HEK293 (cell line): Measurements from ENCODE around the gene SEMA3F.

Source experiments
- CTCF ChIA-PET: fragments of 350-600 bp; formaldehyde crosslinking; extraction: SDS; loops from one replicate; lab custom pipeline; 2021; ENCODE audit warnings: antibody characterized with exemption; lab: Yijun Ruan, JAX
- POLR2A ChIA-PET: fragments of 300-600 bp; formaldehyde crosslinking; extraction: SDS; loops from one replicate; lab custom pipeline; 2020; ENCODE audit warnings: antibody characterized with exemption, inconsistent platforms; lab: Yijun Ruan, JAX
- H3K27ac ChIP-seq: fragments of 200-500 bp; sonication (Bioruptor generic); 2 replicates; pipeline ENCODE4 v1.5.1; 2014; ENCODE audit warnings: low read depth, low read length, control low read depth, inconsistent platforms; ENCODE audit errors: extremely low read depth
- H3K36me3 ChIP-seq, 2 experiments: fragments of 200-500 bp in 1 of 2; sonication (Bioruptor generic) in 1 of 2; 1 replicate in 1 of 2; 2 replicates in 1 of 2; pipeline ENCODE4 v1.5.1; 2014 to 2017; ENCODE audit warnings: inconsistent platforms in 2 of 2, low read length in 2 of 2; ENCODE audit not compliant: control insufficient read depth in 2 of 2, insufficient read depth in 1 of 2
- H3K4me1 ChIP-seq: fragments of 200-500 bp; sonication (Bioruptor generic); 2 replicates; pipeline ENCODE4 v1.5.1; 2014; ENCODE audit warnings: mild to moderate bottlenecking, low read length, inconsistent platforms; ENCODE audit not compliant: control insufficient read depth, insufficient read depth
- H3K4me3 ChIP-seq: 2 replicates; pipeline ENCODE4 v1.5.1; 2011; ENCODE audit warnings: low read depth, mild to moderate bottlenecking, control low read depth, low read length, moderate library complexity
- H3K9me3 ChIP-seq: fragments of 200-500 bp; sonication (Bioruptor generic); 2 replicates; pipeline ENCODE4 v1.5.1; 2014; ENCODE audit warnings: low read depth, low read length, inconsistent platforms; ENCODE audit not compliant: control insufficient read depth, insufficient read depth
- EGR2 ChIP-seq: fragments of 450-650 bp; formaldehyde crosslinking; IDR thresholded peaks from 2 replicates; pipeline ENCODE4 v1.5.1; 2016; ENCODE audit warnings: low read depth, missing biosample characterization, missing genetic modification characterization
- GLIS1 ChIP-seq: fragments of 450-650 bp; formaldehyde crosslinking; IDR thresholded peaks from 2 replicates; pipeline ENCODE4 v1.5.1; 2016; ENCODE audit warnings: missing biosample characterization, missing genetic modification characterization
- GLIS2 ChIP-seq: fragments of 450-650 bp; formaldehyde crosslinking; IDR thresholded peaks from 2 replicates; pipeline ENCODE4 v1.5.1; 2016; ENCODE audit warnings: missing biosample characterization, missing genetic modification characterization
- HIC1 ChIP-seq: fragments of 450-650 bp; formaldehyde crosslinking; IDR thresholded peaks from 2 replicates; pipeline ENCODE4 v1.5.1; 2016; ENCODE audit warnings: missing biosample characterization, missing genetic modification characterization
- SP2 ChIP-seq: fragments of 450-650 bp; formaldehyde crosslinking; IDR thresholded peaks from 2 replicates; pipeline ENCODE4 v1.5.1; 2016; ENCODE audit warnings: missing biosample characterization, missing genetic modification characterization
- SP3 ChIP-seq: fragments of 450-650 bp; formaldehyde crosslinking; IDR thresholded peaks from 2 replicates; pipeline ENCODE4 v1.5.1; 2016; ENCODE audit warnings: missing biosample characterization, missing genetic modification characterization
- ZBTB10 ChIP-seq: fragments of 450-650 bp; formaldehyde crosslinking; IDR thresholded peaks from 2 replicates; pipeline ENCODE4 v1.5.1; 2016; ENCODE audit warnings: missing biosample characterization, missing genetic modification characterization
- ZBTB20 ChIP-seq: fragments of 450-650 bp; formaldehyde crosslinking; IDR thresholded peaks from 2 replicates; pipeline ENCODE4 v1.5.1; 2016; ENCODE audit warnings: missing biosample characterization, missing genetic modification characterization
- ZBTB8A ChIP-seq: fragments of 450-650 bp; formaldehyde crosslinking; IDR thresholded peaks from 2 replicates; pipeline ENCODE4 v1.5.1; 2016; ENCODE audit warnings: missing biosample characterization, missing genetic modification characterization
- ZFHX2 ChIP-seq: fragments of 450-650 bp; formaldehyde crosslinking; conservative IDR thresholded peaks from 2 replicates; pipeline ENCODE4 v1.5.1; 2016; ENCODE audit warnings: missing biosample characterization, missing genetic modification characterization
- ZNF138 ChIP-seq: fragments of 450-650 bp; formaldehyde crosslinking; IDR thresholded peaks from 2 replicates; pipeline ENCODE4 v1.5.1; 2016; ENCODE audit warnings: missing biosample characterization, missing genetic modification characterization, borderline replicate concordance
- ZNF274 ChIP-seq, 2 experiments: fragments of 200-500 bp in 1 of 2; fragments of 450-650 bp in 1 of 2; sonication (Bioruptor generic) in 1 of 2; formaldehyde crosslinking in 1 of 2; IDR thresholded peaks; 2 replicates each; pipeline versions ENCODE4 v1.5.1 to v1.6.1; 2014 to 2016; ENCODE audit warnings: borderline replicate concordance in 1 of 2, inconsistent platforms in 1 of 2, low read length in 1 of 2, missing biosample characterization in 1 of 2, missing genetic modification characterization in 1 of 2
- ZNF341 ChIP-seq: fragments of 450-650 bp; formaldehyde crosslinking; IDR thresholded peaks from 2 replicates; pipeline ENCODE4; 2016; ENCODE audit warnings: low read depth, missing biosample characterization, missing genetic modification characterization
- ZNF354C ChIP-seq: fragments of 450-650 bp; formaldehyde crosslinking; IDR thresholded peaks from 2 replicates; pipeline ENCODE4 v1.5.1; 2016; ENCODE audit warnings: missing biosample characterization, missing genetic modification characterization, low read depth, borderline replicate concordance
- ZNF366 ChIP-seq: fragments of 450-650 bp; formaldehyde crosslinking; conservative IDR thresholded peaks from 2 replicates; pipeline ENCODE4 v1.5.1; 2016; ENCODE audit warnings: missing biosample characterization, missing genetic modification characterization
- ZNF600 ChIP-seq: fragments of 450-650 bp; formaldehyde crosslinking; IDR thresholded peaks from 2 replicates; pipeline ENCODE4 v1.5.1; 2016; ENCODE audit warnings: missing biosample characterization, missing genetic modification characterization
- ZNF623 ChIP-seq: fragments of 450-650 bp; formaldehyde crosslinking; IDR thresholded peaks from 2 replicates; pipeline ENCODE4 v1.5.1; 2016; ENCODE audit warnings: missing biosample characterization, missing genetic modification characterization
- ZNF768 ChIP-seq: fragments of 450-650 bp; formaldehyde crosslinking; IDR thresholded peaks from 2 replicates; pipeline ENCODE4 v1.5.1; 2018; ENCODE audit warnings: missing biosample characterization, mild to moderate bottlenecking, missing genetic modification characterization
- TF ChIP-seq, protein P1 (sequence below): fragments of 450-650 bp; formaldehyde crosslinking; IDR thresholded peaks from 2 replicates; pipeline ENCODE4 v1.5.1; 2016; ENCODE audit warnings: missing biosample characterization, missing genetic modification characterization
- TF ChIP-seq, protein P2 (sequence below): fragments of 450-650 bp; formaldehyde crosslinking; IDR thresholded peaks from 2 replicates; pipeline ENCODE4 v1.5.1; 2017; ENCODE audit warnings: missing biosample characterization, missing genetic modification characterization

SEMA3F gene

DNA sequence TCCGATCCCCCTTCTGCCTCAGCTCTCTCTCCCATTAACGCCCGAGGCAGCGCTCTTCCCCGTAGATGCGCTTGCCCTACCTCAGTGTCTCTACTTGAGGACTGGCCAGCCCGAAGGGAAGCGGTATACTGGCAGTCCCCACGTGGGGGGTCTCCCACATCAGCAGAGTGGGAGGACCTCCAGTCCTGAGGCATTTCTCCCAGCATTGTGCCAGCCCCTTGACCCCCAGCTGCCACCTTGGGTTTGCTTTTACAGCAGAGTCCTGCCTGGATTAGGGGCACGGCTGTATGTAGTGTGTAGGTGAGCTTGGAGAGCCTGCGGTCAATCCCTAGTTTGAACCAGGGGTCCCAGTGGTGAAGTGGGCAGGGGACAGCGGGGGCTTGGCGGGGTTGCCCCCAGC, 767 bp downstream of the SEMA3F start:
- no peak overlapping the region for H3K27ac ChIP-seq
- POLR2A ChIA-PET = no interaction called here
- no peaks in the 10 kb centered on the region for H3K9me3 ChIP-seq
- H3K4me1 ChIP-seq = 0 out of 2 replicates have a peak, but pooled peaks cover 3% of the 10 kb centered on the region
- peaks cover 0 to 15% of the 10 kb centered on the region in 2 experiments; a peak in 1 of 3 replicates for H3K36me3 ChIP-seq
- TF ChIP-seq, protein P1, sequence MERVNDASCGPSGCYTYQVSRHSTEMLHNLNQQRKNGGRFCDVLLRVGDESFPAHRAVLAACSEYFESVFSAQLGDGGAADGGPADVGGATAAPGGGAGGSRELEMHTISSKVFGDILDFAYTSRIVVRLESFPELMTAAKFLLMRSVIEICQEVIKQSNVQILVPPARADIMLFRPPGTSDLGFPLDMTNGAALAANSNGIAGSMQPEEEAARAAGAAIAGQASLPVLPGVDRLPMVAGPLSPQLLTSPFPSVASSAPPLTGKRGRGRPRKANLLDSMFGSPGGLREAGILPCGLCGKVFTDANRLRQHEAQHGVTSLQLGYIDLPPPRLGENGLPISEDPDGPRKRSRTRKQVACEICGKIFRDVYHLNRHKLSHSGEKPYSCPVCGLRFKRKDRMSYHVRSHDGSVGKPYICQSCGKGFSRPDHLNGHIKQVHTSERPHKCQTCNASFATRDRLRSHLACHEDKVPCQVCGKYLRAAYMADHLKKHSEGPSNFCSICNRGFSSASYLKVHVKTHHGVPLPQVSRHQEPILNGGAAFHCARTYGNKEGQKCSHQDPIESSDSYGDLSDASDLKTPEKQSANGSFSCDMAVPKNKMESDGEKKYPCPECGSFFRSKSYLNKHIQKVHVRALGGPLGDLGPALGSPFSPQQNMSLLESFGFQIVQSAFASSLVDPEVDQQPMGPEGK (tag by site-specific recombination) = 0 out of 2 replicates have a peak, but pooled peaks have one; percentile 18
- TF ChIP-seq ZFHX2 (tag by site-specific recombination) = peak; percentile 19; the same call in 1 of the 2 replicates
- 0 out of 2 replicates have a peak, but pooled peaks have one; percentile 9 for TF ChIP-seq ZBTB10
- peak; percentile 21; the same call in 1 of the 2 replicates for TF ChIP-seq ZBTB20 (tag by site-specific recombination)
- TF ChIP-seq GLIS1 (tag by site-specific recombination) = peak; percentile 76
- peak; percentile 65 for TF ChIP-seq GLIS2 (tag by site-specific recombination)
- TF ChIP-seq ZNF768 (tag by site-specific recombination) = no peak
- no peak for TF ChIP-seq ZBTB8A
- TF ChIP-seq HIC1 (tag by site-specific recombination) = peak; percentile 52; the same call in 1 of the 2 replicates
- H3K4me3 ChIP-seq = peak overlapping the region; percentile 42
- CTCF ChIA-PET = interaction anchor here (0.6 to 0.7 kb wide), 2 partner anchors 33 to 91 kb away, joined by 3 read pairs; no protein-coding TSS in a partner anchor

- no peaks in the 10 kb centered on the region for H3K9me3 ChIP-seq
- H3K27ac ChIP-seq = no peak overlapping the region
- CTCF ChIA-PET = interaction anchor here (0.6 to 0.7 kb wide), 2 partner anchors 32 to 90 kb away, joined by 3 read pairs; no protein-coding TSS in a partner anchor
- 0 out of 2 replicates have a peak, but pooled peaks cover 3% of the 10 kb centered on the region for H3K4me1 ChIP-seq
- H3K4me3 ChIP-seq = no peak overlapping the region
- POLR2A ChIA-PET = no interaction called here
- peaks cover 0 to 25% of the 10 kb centered on the region in 2 experiments; a peak in 1 of 3 replicates for H3K36me3 ChIP-seq
- TF ChIP-seq ZNF341 (peak; percentile 60; the same call in 1 of the 2 replicates), ZNF274 (IDR thresholded peaks at IDR 0.05; ENCODE audit: low read length) (no peak), ZNF274 (tag by site-specific recombination; IDR thresholded peaks at IDR 0.05; ENCODE audit: borderline replicate concordance) (no peak), ZFHX2 (tag by site-specific recombination) (peak; percentile 82), ZNF600 (tag by site-specific recombination) (peak; percentile 51), ZNF623 (tag by site-specific recombination) (no peak), SP3 (tag by site-specific recombination) (peak; percentile 90), ZBTB20 (tag by site-specific recombination) (0 out of 2 replicates have a peak, but pooled peaks have one; percentile 4), ZNF138 (tag by site-specific recombination) (no peak), EGR2 (tag by site-specific recombination) (peak; percentile 91), ZNF366 (tag by site-specific recombination) (peak; percentile 92), SP2 (tag by site-specific recombination) (peak; percentile 73), ZNF354C (no peak)
- TF ChIP-seq, protein P2, sequence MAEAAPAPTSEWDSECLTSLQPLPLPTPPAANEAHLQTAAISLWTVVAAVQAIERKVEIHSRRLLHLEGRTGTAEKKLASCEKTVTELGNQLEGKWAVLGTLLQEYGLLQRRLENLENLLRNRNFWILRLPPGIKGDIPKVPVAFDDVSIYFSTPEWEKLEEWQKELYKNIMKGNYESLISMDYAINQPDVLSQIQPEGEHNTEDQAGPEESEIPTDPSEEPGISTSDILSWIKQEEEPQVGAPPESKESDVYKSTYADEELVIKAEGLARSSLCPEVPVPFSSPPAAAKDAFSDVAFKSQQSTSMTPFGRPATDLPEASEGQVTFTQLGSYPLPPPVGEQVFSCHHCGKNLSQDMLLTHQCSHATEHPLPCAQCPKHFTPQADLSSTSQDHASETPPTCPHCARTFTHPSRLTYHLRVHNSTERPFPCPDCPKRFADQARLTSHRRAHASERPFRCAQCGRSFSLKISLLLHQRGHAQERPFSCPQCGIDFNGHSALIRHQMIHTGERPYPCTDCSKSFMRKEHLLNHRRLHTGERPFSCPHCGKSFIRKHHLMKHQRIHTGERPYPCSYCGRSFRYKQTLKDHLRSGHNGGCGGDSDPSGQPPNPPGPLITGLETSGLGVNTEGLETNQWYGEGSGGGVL (tag by site-specific recombination) = peak; percentile 90
- TF ChIP-seq, protein P1 (tag by site-specific recombination) = peak; percentile 28; the same call in 1 of the 2 replicates
Measured at GRCh38 chr3:50156549-50157493, 1.7 kb downstream of the SEMA3F start.
